Activated B cell treated with CpG ODN at 0.5 μM for 24 hours (primary cell): ENCODE measurements around the gene DHRS12. TPM values are rescaled to one million over a fixed set of nuclear protein-coding genes. Genes with fewer than 3 reads are reported as not detected.
A peak's percentile ranks its signal among the peaks of the same experiment; 100 is the strongest.

Experiments used
- ATAC-seq: fragments of 200-7000 bp; cut with Tn5 transposase; one replicate; pipeline ENCODE4 v1.10.0; 2021; ENCODE audit warnings: low read depth, mild to moderate bottlenecking, moderate library complexity
- CTCF ChIA-PET: fragments of 350-600 bp; sonication (Branson Sonifier 250); formaldehyde crosslinking; loops from one replicate; lab custom pipeline; 2021; ENCODE audit warnings: antibody characterized with exemption; lab: Charles Lee
- POLR2A ChIA-PET: fragments of 350-600 bp; sonication (Branson Sonifier 250); formaldehyde crosslinking; loops from one replicate; lab custom pipeline; 2021; ENCODE audit warnings: antibody characterized with exemption; lab: Charles Lee
- DNase-seq: peaks from one replicate; pipeline ENCODE4 v3.0.0; 2022
- H3K27ac Mint-ChIP-seq: one replicate; pipeline ENCODE4 v1.8.0; 2020; ENCODE audit warnings: mixed read lengths
- H3K27me3 Mint-ChIP-seq: one replicate; pipeline ENCODE4 v1.8.0; 2021; ENCODE audit warnings: mixed read lengths
- H3K36me3 Mint-ChIP-seq: one replicate; pipeline ENCODE4 v1.8.0; 2021; ENCODE audit warnings: low read depth, mixed read lengths
- H3K4me1 Mint-ChIP-seq: one replicate; pipeline ENCODE4 v1.8.0; 2021; ENCODE audit warnings: mixed read lengths
- H3K4me3 Mint-ChIP-seq: one replicate; pipeline ENCODE4 v1.8.0; 2020; ENCODE audit warnings: mild to moderate bottlenecking, mixed read lengths
- H3K9me3 Mint-ChIP-seq: one replicate; pipeline ENCODE4 v1.8.0; 2020; ENCODE audit warnings: mixed read lengths
- intact Hi-C: fragments of 100-400 bp; cut with micrococcal nuclease; formaldehyde crosslinking; loops from one replicate; pipeline ENCODE4 v1.15.1; 2024
- total RNA-seq: library from RNA; stranded (reverse); gene quantifications from 2 replicates; pipeline ENCODE4 v1.2.3, GENCODE V29; 2022
- TF ChIP-seq, protein P1 (sequence below): fragments of 200-600 bp; IDR thresholded peaks from one replicate; pipeline ENCODE4 v1.8.0; 2022; ENCODE audit warnings: antibody characterized with exemption, mild to moderate bottlenecking

The DHRS12 gene
- total RNA-seq, 1 donor from 2014 or later, result 14.1 TPM

DNA sequence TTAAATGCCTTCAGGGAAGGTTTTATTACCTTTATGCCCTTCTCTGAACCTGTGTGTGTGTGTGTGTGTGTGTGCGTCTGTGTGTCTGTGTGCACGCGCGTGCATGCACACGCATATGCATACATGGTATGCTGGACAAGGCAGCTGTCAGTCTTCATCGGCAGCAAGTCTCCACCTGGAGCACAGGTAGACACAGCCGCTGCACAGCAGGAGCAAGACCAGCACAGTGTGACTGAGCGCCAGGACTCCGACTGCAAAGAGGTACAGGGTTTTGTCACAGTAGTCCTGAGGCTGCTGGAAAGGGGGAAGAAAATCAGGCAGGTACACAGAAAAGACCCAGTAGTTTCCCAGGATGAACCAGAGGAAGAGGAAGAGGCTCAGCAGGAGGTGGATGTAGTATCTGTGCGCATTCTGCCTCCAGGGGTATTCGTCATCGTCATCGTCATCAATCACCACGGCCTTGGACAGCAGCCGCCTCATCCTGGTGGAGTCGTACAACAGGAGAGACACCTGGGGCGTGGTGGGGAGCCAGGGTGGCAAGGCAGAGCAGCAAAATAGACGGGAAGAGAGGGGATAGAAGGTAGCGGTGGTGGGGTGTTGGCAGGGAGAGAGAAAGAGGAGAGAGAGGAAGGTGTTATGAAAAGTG lies 12.8 kb upstream of the DHRS12 start:
- ChIA-PET POLR2A (interaction anchor here (1.8 to 2.3 kb wide), 2 partner anchors 13 to 16 kb away, joined by 6 read pairs; no protein-coding TSS in a partner anchor), CTCF (interaction anchor here (1.3 to 4.1 kb wide), 8 partner anchors 10 to 634 kb away, joined by 3 to 56 read pairs (median 10); no protein-coding TSS in a partner anchor)
- H3K9me3 Mint-ChIP-seq, result no peaks in the 10 kb centered on the region
- H3K4me3 Mint-ChIP-seq, result no peak overlapping the region
- H3K4me1 Mint-ChIP-seq, result peaks cover 52% of the 10 kb centered on the region
- no peak for DNase-seq
- no peaks in the 10 kb centered on the region for H3K36me3 Mint-ChIP-seq
- H3K27me3 Mint-ChIP-seq, result no peaks in the 10 kb centered on the region
- TF ChIP-seq, protein P1, sequence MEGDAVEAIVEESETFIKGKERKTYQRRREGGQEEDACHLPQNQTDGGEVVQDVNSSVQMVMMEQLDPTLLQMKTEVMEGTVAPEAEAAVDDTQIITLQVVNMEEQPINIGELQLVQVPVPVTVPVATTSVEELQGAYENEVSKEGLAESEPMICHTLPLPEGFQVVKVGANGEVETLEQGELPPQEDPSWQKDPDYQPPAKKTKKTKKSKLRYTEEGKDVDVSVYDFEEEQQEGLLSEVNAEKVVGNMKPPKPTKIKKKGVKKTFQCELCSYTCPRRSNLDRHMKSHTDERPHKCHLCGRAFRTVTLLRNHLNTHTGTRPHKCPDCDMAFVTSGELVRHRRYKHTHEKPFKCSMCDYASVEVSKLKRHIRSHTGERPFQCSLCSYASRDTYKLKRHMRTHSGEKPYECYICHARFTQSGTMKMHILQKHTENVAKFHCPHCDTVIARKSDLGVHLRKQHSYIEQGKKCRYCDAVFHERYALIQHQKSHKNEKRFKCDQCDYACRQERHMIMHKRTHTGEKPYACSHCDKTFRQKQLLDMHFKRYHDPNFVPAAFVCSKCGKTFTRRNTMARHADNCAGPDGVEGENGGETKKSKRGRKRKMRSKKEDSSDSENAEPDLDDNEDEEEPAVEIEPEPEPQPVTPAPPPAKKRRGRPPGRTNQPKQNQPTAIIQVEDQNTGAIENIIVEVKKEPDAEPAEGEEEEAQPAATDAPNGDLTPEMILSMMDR, result no peak
- no peak for ATAC-seq
- intact Hi-C loops, result loop anchor here (5.0 kb wide), 1 partner anchor 636 kb away; the partner anchor contains the start of gene VPS36
- H3K27ac Mint-ChIP-seq, result no peak overlapping the region

DNA sequence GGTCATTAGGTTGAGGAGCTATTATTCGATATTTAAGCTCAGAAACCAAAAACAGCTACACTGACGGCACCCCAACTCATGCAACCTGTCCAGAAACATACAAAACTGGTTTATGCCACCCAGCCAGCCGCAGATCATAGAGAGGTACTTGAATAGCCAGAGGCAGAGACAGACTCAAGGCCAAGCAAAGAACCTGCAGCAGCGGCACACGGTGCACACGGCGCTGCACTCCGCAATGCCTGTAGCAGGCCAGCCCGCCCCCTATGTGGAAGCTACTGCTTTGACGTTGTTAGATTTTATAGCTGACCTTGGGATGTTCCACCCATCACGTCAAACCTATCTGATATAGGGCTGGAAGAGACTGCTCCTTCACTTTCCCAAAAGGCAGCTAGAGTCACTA lies 11.9 kb upstream of the DHRS12 start:
- H3K27ac Mint-ChIP-seq, result no peak overlapping the region
- ATAC-seq, result no peak
- ChIA-PET CTCF (interaction anchor here (0.7 to 4.1 kb wide), 25 partner anchors 9 to 635 kb away, joined by 3 to 56 read pairs (median 4); no protein-coding TSS in a partner anchor), POLR2A (interaction anchor here (0.9 to 2.3 kb wide), 6 partner anchors 9 to 343 kb away, joined by 3 to 6 read pairs (median 4); partner anchors contain the start of genes ALG11 and NEK3)
- TF ChIP-seq, protein P1, result no peak
- DNase-seq, result no peak
- H3K9me3 Mint-ChIP-seq, result no peaks in the 10 kb centered on the region
- H3K36me3 Mint-ChIP-seq, result no peaks in the 10 kb centered on the region
- intact Hi-C loops, result loop anchor here (1.0 to 5.0 kb wide), 8 partner anchors 12 to 636 kb away; partner anchors contain the start of genes ALG11, DHRS12 and VPS36
- H3K4me3 Mint-ChIP-seq, result no peak overlapping the region
- no peaks in the 10 kb centered on the region for H3K27me3 Mint-ChIP-seq
- peaks cover 51% of the 10 kb centered on the region for H3K4me1 Mint-ChIP-seq

DNA sequence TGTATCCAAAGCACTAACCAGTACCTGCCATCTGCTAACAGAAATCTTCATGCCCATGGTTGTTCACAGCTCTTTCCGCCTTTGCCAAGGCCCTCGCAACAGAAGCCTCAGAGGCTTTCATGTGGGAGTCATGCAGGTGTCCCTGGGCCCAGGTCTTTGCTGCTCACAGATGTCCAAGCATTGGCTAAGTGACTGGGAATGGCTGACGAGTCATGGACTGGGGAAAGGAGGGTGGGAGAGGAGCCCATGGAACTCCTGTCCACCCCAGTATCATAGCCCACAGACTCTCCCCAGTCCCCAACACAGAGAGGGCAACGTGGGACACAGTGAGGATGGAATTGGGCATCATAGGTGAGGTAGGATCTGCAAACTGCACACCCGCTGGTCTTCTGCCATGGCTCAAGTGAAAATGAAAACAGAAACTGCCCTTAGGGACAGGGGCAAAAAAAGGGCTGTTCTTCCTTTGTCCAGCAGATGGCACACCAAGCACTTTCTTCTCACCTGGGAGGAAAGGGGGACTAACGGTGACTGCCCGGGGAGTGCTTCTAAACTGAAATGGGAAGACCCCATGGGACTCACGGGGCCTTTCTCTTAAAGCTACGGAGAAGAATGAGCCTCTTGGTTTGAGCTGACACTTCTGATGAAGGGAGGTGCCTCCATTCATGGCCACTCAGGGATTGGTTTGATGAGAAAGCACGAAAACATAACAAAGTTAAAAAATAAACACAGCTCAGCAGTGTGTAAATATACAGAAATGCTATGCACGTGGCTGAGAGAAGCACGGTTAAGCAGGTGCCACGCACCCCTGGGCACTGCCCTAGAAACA lies 11.1 kb upstream of the DHRS12 start:
- Mint-ChIP-seq H3K9me3 (no peaks in the 10 kb centered on the region), H3K27me3 (no peaks in the 10 kb centered on the region), H3K4me3 (peak overlapping the region; percentile 57), H3K27ac (peak overlapping the region; percentile 56), H3K36me3 (no peaks in the 10 kb centered on the region), H3K4me1 (peaks cover 44% of the 10 kb centered on the region)
- intact Hi-C loops, result loop anchor here (1.0 to 5.0 kb wide), 8 partner anchors 11 to 637 kb away; partner anchors contain the start of genes ALG11, DHRS12 and VPS36
- ATAC-seq, result peak; percentile 84
- ChIA-PET POLR2A (interaction anchor here (0.9 to 2.3 kb wide), 7 partner anchors 8 to 344 kb away, joined by 3 to 6 read pairs (median 4); partner anchors contain the start of genes ALG11 and NEK3), CTCF (interaction anchor here (0.7 to 4.1 kb wide), 27 partner anchors 9 to 636 kb away, joined by 3 to 56 read pairs (median 4); no protein-coding TSS in a partner anchor)
- DNase-seq, result peak; percentile 56
- TF ChIP-seq, protein P1, result peak; percentile 46

DNA sequence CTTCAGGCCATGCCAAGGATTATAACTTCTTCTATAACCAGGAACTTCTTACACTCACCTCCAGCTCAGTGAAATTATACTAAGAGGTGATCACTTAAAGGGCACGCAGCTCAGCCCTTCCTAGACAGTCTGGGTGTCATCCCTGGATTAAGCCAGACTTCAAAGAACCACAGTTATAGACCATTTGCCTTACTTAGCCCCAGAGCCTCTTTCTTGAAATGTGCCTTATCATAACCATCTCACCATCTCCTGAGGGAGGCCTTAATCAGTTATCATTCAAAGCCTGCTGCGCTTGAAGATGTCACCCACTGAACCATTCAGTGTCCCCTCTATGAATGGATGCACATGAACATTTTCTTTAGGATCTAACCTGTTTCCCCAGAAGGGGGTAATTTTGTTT lies 10.1 kb upstream of the DHRS12 start:
- POLR2A ChIA-PET, result interaction anchor here (0.6 to 2.3 kb wide), 4 partner anchors 11 to 361 kb away, joined by 3 to 6 read pairs (median 4); partner anchors contain the start of gene INTS6
- no peak for ATAC-seq
- no peaks in the 10 kb centered on the region for H3K36me3 Mint-ChIP-seq
- H3K4me1 Mint-ChIP-seq, result peaks cover 35% of the 10 kb centered on the region
- no peaks in the 10 kb centered on the region for H3K27me3 Mint-ChIP-seq
- intact Hi-C loops, result loop anchor here (2.0 kb wide), 2 partner anchors 199 to 423 kb away; partner anchors contain the start of gene ALG11
- H3K9me3 Mint-ChIP-seq, result no peaks in the 10 kb centered on the region
- CTCF ChIA-PET, result interaction anchor here (0.6 to 4.1 kb wide), 7 partner anchors 8 to 55 kb away, joined by 3 to 56 read pairs (median 11); no protein-coding TSS in a partner anchor
- no peak overlapping the region for H3K4me3 Mint-ChIP-seq
- TF ChIP-seq, protein P1, result no peak
- H3K27ac Mint-ChIP-seq, result no peak overlapping the region
- no peak for DNase-seq
